Omental fat pad (tissue), 4 donors: Measurements from ENCODE around the gene KLHDC7B. TPM values are rescaled to one million over a fixed set of nuclear protein-coding genes. Genes with fewer than 3 reads are reported as not detected.
"Not testable (repeated sequence)": the region's sequence is repeated elsewhere in the genome, so short reads cannot be mapped to it uniquely, and the experiment has no call there.

ENCODE experiments used
- ATAC-seq: fragments of 150-250 bp; one replicate; pipeline ENCODE4 v1.9.1; 2016; ENCODE audit warnings: mild to moderate bottlenecking, moderate library complexity; ENCODE audit not compliant: low FRiP score
- DNase-seq: peaks from one replicate; pipeline ENCODE4 v3.0.0-alpha.2; 2019; ENCODE audit warnings: low spot score
- total RNA-seq, 4 donors: library from RNA; depleted of rRNA; stranded (reverse); fragments of >200 nt; gene quantifications; one replicate each; pipeline ENCODE4 v1.1.0, GENCODE V29; 2016
- TF ChIP-seq, protein P1 (sequence below), 3 donors: fragments of 450-650 bp; IDR thresholded peaks; one replicate each; pipeline ENCODE4 v1.5.1; 2016 to 2017; ENCODE audit warnings: antibody characterized with exemption in 3 of 3, mild to moderate bottlenecking in 3 of 3, moderate library complexity in 2 of 3

KLHDC7B gene
- total RNA-seq, 4 donors from 2014 or later = 0.48 TPM; not detected in 3

DNA sequence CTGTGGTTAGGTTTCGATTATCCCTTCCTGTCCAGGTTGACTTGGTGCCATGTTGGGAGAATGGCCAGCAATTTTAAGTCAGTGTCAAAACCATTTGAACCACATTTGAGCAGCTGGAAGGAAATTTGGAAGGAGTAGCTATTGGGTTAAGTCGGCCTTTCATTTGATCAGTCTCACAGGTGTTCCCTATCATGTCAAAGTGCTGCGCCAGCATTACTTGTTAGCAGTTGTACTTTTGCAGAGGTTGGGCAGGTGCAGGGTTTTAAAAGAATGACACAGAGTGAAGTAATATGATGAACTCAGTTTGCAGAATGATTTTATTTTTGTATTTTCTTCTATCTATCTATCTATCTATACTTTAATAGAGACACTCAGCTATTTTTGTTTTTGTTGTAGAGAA, 9.5 kb upstream of the KLHDC7B start:
- TF ChIP-seq, protein P1, sequence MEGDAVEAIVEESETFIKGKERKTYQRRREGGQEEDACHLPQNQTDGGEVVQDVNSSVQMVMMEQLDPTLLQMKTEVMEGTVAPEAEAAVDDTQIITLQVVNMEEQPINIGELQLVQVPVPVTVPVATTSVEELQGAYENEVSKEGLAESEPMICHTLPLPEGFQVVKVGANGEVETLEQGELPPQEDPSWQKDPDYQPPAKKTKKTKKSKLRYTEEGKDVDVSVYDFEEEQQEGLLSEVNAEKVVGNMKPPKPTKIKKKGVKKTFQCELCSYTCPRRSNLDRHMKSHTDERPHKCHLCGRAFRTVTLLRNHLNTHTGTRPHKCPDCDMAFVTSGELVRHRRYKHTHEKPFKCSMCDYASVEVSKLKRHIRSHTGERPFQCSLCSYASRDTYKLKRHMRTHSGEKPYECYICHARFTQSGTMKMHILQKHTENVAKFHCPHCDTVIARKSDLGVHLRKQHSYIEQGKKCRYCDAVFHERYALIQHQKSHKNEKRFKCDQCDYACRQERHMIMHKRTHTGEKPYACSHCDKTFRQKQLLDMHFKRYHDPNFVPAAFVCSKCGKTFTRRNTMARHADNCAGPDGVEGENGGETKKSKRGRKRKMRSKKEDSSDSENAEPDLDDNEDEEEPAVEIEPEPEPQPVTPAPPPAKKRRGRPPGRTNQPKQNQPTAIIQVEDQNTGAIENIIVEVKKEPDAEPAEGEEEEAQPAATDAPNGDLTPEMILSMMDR (IDR thresholded peaks at IDR 0.05) = no peak
- ATAC-seq = no peak
- DNase-seq = no peak

DNA sequence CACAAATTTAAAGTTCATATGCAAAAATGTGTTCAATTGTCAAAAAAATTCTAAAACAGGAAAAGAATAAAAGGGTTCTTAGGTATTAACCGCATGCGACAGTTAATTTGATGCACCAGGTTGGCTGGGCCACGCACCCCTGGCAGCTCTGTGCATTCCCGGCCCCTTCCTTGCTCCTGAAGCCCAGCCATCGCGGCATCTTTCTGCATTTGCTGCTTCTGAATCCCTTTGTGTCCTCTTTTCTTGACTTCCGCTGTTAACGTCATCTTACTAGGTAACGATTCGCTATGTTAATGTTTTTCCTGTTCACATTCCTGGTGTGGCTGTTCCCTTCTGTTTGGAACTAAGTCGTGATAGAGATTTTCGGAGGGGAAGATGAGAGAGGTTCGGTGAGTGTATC, 7.9 kb upstream of the KLHDC7B start:
- no peak for ATAC-seq
- no peak for DNase-seq

DNA sequence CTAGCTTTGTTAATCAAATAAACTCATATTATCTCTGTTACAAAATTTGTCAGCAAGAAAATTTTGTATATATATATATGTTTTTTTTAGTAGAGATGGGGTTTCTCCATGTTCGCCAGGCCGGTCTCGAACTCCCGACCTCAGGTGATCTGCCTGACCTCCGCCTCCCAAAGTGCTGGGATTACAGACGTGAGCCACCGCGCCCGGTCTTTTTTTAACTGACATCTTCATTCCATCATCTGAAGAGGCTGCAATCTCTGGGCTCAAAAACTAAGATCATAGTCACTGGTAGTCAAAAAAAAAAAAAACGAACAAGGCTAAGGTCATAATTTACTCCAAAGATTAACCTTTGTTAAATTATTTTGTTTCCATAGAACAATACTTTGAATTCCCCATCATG, 5.3 kb upstream of the KLHDC7B start:
- DNase-seq (no peak), ATAC-seq (no peak)
- TF ChIP-seq, protein P1 (IDR thresholded peaks at IDR 0.05) = no peak

More for the DNA sequence above, 7.9 kb upstream of the KLHDC7B start:
- TF ChIP-seq, protein P1 (IDR thresholded peaks at IDR 0.05) = no peak

DNA sequence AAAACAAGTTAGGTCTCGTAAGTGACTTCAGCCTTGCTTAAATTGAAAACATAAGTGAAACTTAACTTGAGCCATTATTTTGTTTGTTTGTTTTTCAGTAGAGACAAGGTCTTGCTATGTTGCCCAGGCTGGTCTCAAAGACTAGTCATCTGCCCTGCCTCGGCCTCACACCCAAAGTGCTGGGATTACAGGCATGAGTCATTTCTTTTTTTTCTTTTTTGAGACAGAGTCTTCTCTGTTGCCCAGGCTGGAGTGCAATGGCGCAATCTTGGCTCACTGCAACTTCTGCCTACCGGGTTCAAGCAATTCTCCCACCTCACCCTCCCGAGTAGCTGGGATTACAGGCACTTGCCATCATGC, 4.1 kb upstream of the KLHDC7B start:
- DNase-seq = not testable (repeated sequence)
- ATAC-seq = peak; percentile 48

DNA sequence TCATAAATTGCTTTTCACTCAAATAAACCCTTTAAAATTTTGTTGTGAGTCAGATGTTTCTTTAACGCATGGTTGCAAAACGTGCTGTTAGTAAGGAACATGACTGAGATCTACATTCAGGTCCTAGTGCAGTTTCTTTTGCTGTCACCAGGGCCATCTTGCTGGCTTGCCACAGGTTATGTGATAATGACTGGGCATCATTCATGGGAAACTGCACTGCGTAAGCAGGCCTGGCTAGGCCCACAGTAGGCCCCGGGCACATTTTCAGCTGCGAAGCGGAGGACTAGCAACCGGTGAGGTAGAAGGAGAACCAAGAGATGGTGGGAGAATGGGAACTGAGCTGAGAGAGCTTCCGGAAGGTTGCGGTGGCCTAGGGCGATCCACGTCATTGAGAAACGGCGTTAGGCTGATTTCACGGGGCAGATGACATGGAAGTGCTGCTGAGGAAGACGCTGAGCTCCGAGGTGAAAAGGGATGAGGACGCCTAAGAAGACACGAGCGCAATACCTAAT, 3.2 kb upstream of the KLHDC7B start:
- no peak for DNase-seq
- TF ChIP-seq, protein P1 (IDR thresholded peaks at IDR 0.05) = no peak
- ATAC-seq = no peak

DNA sequence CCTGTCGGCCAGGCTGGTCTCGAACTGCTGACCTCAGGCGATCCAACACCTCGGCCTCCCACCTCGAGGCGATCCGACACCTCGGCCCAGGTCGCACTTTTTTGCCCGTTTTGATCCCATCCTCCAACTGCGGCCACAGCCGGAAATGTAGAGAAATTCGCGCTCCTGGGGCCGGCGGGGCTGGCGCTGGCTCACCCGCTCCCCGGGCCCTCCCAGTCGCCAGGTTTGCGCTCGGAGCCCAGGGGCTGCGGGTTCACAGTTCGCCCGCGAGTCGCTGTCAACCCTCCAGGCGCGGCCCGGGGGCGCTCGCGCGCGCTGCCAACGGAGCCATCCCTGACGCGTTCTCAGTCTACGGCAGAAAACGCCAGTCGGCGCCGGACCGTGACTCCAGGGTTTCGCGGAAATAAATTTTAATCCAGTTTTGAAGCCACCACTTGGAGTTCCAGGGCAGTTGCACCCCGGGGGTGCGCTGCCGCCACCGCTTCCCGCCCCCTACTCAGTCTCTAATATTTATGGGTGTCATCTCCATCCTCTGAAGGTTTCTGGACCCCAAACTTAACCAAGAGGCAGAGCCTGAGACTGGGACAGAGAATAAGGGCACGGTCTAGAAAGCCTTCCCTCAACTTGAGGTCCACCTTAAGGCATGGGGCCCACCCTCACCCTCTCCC, 1.5 kb upstream of the KLHDC7B start:
- ATAC-seq = peak; percentile 40
- TF ChIP-seq, protein P1 (IDR thresholded peaks at IDR 0.05) = peak in 1 of 3 donors; percentile 7
- DNase-seq = no peak

DNA sequence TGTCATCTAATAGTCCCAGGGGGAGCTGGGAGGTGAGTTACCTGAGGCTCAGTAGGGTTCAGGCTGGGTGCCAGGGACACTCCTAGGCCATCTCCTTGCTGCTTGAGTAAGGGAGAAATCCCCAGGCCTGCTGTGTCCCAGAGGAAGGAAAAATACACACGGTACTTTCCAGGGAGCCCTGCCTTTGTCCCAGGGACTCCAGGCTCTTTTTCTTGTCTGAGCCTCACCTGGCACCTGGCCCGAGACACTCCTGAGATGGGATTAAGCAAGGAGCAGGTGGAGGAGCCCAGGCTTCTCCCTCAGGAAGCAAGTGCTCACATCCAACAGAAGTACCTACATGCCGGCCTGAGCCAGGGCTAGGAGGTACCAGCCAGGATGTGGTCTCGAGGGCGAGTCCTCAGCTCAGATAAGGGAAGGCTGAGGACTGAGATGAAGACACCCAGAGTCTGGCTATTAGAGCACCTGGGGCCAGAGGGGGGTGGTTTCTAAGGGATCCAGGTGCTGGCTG, 899 bp upstream of the KLHDC7B start:
- ATAC-seq = no peak
- no peak for DNase-seq
- TF ChIP-seq, protein P1 (IDR thresholded peaks at IDR 0.05) = no peak
